ENCODE results near the gene KCNIP1.

Gene KCNIP1

DNA sequence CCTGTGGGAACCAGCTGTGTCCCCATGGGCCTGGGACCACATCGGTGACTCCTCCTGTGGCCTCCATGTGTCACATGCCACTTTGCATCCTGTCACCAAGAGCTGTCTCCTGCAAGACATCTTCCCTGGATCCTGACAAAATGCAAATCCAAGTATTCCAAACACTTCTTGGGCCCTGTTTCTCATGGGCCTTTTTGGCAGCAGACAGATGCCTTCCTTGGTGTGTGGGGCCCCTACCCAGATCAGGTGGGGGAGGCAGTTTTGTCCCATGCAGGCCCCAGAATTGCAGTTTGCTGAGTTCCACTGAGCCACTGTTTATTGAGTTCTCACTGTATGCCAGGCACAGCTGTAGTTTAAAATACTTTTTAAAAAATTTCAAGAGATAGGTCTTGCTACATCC is 217.2 kb downstream of the KCNIP1 start:
- Histone ChIP-seq H3K36me3 (no peaks in the 10 kb centered on the region), H3K27ac (no peak overlapping the region), H3K9me3 (no peaks in the 10 kb centered on the region), H3K4me1 (no peaks in the 10 kb centered on the region), H3K27me3 (peaks cover 0 to 11% of the 10 kb centered on the region in 2 donors), H3K4me3 (no peak overlapping the region)
- intact Hi-C loops (cut with DNase I; ENCODE audit: low total_unique reads) = no loop called here
- DNase-seq = no peak
- TF ChIP-seq, protein P1, sequence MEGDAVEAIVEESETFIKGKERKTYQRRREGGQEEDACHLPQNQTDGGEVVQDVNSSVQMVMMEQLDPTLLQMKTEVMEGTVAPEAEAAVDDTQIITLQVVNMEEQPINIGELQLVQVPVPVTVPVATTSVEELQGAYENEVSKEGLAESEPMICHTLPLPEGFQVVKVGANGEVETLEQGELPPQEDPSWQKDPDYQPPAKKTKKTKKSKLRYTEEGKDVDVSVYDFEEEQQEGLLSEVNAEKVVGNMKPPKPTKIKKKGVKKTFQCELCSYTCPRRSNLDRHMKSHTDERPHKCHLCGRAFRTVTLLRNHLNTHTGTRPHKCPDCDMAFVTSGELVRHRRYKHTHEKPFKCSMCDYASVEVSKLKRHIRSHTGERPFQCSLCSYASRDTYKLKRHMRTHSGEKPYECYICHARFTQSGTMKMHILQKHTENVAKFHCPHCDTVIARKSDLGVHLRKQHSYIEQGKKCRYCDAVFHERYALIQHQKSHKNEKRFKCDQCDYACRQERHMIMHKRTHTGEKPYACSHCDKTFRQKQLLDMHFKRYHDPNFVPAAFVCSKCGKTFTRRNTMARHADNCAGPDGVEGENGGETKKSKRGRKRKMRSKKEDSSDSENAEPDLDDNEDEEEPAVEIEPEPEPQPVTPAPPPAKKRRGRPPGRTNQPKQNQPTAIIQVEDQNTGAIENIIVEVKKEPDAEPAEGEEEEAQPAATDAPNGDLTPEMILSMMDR (IDR thresholded peaks at IDR 0.05) = no peak

DNA sequence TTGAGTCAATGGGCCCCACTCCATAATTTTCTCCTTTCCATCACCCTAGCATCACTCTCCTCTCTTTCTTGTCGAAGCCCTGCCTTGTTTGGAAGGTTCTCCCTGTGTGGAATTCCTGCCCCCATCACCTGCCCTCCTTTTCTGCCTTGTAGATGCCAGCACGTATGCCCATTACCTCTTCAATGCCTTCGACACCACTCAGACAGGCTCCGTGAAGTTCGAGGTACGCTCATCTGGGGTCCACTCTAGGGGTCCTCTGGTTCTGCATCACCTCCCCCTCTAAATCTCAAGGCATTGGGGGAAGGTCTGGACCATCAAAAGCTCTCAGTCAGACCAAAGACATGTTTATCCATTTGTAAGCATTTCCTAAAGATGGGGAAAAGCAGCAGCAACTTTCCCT is 217.9 kb downstream of the KCNIP1 start:
- H3K27ac ChIP-seq = no peak overlapping the region
- intact Hi-C loops (cut with DNase I; ENCODE audit: low total_unique reads) = no loop called here
- no peaks in the 10 kb centered on the region for H3K9me3 ChIP-seq
- H3K4me1 ChIP-seq = no peaks in the 10 kb centered on the region
- no peak for DNase-seq
- no peaks in the 10 kb centered on the region for H3K36me3 ChIP-seq
- TF ChIP-seq, protein P1 (IDR thresholded peaks at IDR 0.05) = no peak
- no peak overlapping the region for H3K4me3 ChIP-seq
- H3K27me3 ChIP-seq = peaks cover 0 to 11% of the 10 kb centered on the region in 2 donors

DNA sequence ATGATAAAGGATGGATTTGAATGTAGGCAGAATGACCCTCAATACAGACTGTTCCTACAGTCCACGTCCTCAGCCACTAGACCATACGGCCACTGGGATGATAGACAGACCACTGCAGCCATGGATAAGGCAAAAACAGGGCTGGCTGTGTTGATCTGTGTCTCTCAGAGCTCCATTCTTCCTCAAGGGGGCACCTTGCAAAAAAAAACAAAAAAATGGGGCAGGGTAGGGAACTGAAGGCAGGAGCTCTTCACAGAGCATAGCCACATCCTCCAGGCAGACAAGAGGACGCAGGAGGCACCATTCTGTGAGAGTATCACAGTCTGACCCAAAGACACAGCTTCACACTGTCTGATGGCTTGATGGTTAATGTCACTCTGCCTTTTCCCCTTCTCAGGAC is 218.5 kb downstream of the KCNIP1 start:
- peaks cover 0 to 11% of the 10 kb centered on the region in 2 donors for H3K27me3 ChIP-seq
- no peaks in the 10 kb centered on the region for H3K9me3 ChIP-seq
- no peaks in the 10 kb centered on the region for H3K4me1 ChIP-seq
- H3K27ac ChIP-seq = no peak overlapping the region
- no peak for DNase-seq
- no peaks in the 10 kb centered on the region for H3K36me3 ChIP-seq
- H3K4me3 ChIP-seq = no peak overlapping the region
- intact Hi-C loops (cut with DNase I; ENCODE audit: low total_unique reads) = no loop called here
- TF ChIP-seq, protein P1 (IDR thresholded peaks at IDR 0.05) = no peak

DNA sequence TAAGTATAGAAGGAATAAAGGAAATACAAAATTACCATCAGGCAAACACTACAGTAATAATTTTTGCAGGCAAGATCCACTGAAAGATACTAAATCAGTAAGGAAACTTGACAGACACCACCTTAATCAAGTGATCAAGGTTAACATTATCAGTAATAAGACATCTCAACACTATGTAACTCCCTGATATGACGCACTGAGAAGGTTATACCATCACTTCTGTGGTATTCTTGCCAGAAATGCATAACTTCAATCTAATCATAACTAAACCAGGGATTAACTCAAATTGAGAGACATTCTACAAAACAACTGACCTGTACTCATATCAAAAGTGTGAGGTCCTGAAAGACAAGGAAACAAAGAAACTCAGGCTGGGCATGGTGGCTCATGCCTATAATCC is 227.2 kb downstream of the KCNIP1 start:
- no peak for DNase-seq
- Histone ChIP-seq H3K4me1 (no peaks in the 10 kb centered on the region), H3K36me3 (no peaks in the 10 kb centered on the region), H3K9me3 (peaks cover 0 to 3% (median 3%) of the 10 kb centered on the region in 3 donors), H3K27me3 (no peaks in the 10 kb centered on the region), H3K4me3 (no peak overlapping the region), H3K27ac (no peak overlapping the region)
- TF ChIP-seq, protein P1 (IDR thresholded peaks at IDR 0.05) = no peak
- intact Hi-C loops (cut with DNase I; ENCODE audit: low total_unique reads) = no loop called here

DNA sequence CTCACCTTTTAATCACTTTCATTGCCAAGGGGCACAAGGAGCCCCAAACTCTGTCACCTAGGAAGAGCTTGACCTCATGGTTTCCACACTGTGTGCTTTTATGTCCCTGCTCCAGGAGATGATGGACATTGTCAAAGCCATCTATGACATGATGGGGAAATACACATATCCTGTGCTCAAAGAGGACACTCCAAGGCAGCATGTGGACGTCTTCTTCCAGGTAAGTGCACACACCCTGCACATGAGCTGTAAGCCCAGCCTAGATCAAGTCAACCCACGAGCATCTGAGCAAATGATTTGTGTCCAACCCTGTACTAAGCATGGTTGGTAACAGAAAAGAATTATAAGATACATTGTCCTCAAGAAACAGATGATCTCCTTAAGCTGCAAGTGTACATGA is 228.9 kb downstream of the KCNIP1 start:
- Histone ChIP-seq H3K4me3 (no peak overlapping the region), H3K36me3 (no peaks in the 10 kb centered on the region), H3K4me1 (no peaks in the 10 kb centered on the region), H3K27me3 (peaks cover 0 to 6% of the 10 kb centered on the region in 2 donors), H3K27ac (no peak overlapping the region), H3K9me3 (peaks cover 0 to 3% (median 3%) of the 10 kb centered on the region in 3 donors)
- intact Hi-C loops (cut with DNase I; ENCODE audit: low total_unique reads) = no loop called here
- TF ChIP-seq, protein P1 (IDR thresholded peaks at IDR 0.05) = no peak
- DNase-seq = no peak

DNA sequence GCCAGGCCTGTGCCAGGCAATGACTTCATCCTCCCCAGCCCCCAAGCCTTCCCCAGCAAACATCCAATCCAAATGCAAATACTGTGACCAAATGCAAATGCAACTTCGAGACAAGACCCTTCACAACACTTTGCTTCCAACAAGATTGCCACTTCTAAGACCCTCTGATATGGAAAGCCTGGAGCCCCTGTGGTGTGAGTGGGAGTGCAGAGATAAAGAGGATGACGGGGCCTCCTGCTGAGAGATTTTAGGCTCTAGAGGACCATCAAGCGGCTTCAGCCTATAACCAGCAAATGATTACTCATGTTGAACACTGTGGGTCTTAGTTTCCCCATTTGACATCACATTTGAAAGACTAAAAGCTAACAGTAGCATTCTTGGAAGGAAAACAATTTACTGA is 233.1 kb downstream of the KCNIP1 start:
- H3K4me3 ChIP-seq = no peak overlapping the region
- no peaks in the 10 kb centered on the region for H3K36me3 ChIP-seq
- H3K27ac ChIP-seq = no peak overlapping the region
- H3K9me3 ChIP-seq = peaks cover 0 to 3% (median 3%) of the 10 kb centered on the region in 3 donors
- TF ChIP-seq, protein P1 (IDR thresholded peaks at IDR 0.05) = no peak
- intact Hi-C loops (cut with DNase I; ENCODE audit: low total_unique reads) = no loop called here
- no peaks in the 10 kb centered on the region for H3K4me1 ChIP-seq
- no peak for DNase-seq
- peaks cover 0 to 6% of the 10 kb centered on the region in 2 donors for H3K27me3 ChIP-seq
